ENCODE measurements around the gene MRPS17.

- TF ChIP-seq POLR2AphosphoS5 (IDR thresholded peaks at IDR 0.05; ENCODE audit: low read depth, low read length) (no peak), POLR2A (IDR thresholded peaks at IDR 0.05; ENCODE audit: low read depth, low read length) (no peak), TAF1 (IDR thresholded peaks at IDR 0.05; ENCODE audit: borderline replicate concordance, low read depth, low read length) (no peak)
These were observed 18.9 kb downstream of the MRPS17 start for GRCh38 chr7:55970561-55970960.

All from GM12892 (cell line).